ENCODE results near the gene ELMO2. TPM values are rescaled to one million over a fixed set of nuclear protein-coding genes. Genes with fewer than 3 reads are reported as not detected.

ELMO2 gene
- total RNA-seq, 1 experiment from 2014 or later = 28.4 TPM

DNA sequence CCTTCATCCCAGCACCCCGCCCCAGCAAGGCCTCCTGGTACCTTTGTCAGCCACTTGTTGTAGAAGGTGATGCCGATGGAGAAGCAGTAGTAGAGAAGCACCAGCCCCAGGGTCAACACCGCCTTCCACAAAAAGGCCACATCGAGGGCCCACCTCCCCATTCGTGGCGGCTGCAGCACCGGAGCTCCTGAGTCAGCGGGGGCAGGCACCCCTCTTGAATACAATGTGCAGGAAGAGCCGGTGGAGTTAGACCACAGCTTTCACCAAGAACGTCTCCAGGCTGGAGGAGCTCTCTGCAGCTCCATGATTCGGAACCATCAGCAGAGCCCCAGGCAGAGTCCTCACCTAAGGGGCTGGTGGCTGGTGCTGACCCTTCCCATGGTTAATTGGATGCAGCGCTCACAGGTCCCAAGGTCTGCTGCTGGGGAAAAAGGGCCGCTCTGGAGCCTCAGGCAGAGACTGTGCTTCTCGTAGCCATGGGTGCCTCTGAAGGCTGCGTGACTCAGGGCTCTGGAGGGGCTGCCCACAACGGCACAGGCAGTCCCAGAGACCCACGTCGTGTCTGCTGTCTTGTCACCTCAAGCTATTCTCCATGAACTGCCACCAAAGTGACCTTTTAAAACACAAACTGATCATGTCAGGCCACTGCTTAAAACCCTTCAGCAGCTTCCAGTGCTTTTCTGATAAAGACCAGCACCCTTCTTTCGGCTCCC is 47.9 kb downstream of the ELMO2 start (continued):
- TF ChIP-seq, protein P1, sequence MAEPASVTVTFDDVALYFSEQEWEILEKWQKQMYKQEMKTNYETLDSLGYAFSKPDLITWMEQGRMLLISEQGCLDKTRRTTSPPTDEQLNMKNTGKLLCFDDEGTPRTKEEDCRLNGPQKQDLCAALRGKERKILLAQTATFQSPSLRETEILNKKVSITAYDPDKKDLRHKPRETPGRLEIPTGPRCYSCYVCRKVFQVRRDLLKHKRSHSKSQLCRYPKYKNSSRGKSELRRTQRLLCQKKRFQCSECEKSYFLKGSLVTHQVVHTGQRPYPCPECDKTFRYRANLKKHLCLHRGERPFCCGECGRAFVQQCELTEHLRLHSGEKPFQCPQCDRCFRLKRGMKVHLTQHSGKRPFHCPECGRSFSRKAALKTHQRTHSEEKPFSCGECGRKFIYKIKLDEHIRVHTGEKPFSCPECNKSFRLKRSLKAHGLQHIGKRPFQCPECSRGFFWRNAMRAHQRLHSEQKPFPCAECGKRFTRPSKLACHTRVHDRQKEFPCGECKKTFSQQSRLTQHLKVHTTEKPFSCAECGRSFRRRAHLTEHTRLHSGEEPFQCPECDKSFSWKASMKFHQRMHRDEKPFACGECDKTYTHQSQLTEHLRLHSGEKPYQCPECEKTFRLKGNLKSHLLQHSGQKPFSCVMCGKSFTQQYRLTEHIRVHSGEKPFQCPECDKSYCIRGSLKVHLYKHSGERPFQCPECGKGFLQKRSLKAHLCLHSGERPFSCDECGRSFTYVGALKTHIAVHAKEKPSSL (CRISPR knock-in tag; conservative IDR thresholded peaks at IDR 0.05) = no peak
- TF ChIP-seq FOXJ3 (CRISPR knock-in tag; IDR thresholded peaks at IDR 0.05; ENCODE audit: borderline replicate concordance) = no peak
- TF ChIP-seq ZNF396 (CRISPR knock-in tag; IDR thresholded peaks at IDR 0.05; ENCODE audit: borderline replicate concordance) = no peak
- TF ChIP-seq, protein P2, sequence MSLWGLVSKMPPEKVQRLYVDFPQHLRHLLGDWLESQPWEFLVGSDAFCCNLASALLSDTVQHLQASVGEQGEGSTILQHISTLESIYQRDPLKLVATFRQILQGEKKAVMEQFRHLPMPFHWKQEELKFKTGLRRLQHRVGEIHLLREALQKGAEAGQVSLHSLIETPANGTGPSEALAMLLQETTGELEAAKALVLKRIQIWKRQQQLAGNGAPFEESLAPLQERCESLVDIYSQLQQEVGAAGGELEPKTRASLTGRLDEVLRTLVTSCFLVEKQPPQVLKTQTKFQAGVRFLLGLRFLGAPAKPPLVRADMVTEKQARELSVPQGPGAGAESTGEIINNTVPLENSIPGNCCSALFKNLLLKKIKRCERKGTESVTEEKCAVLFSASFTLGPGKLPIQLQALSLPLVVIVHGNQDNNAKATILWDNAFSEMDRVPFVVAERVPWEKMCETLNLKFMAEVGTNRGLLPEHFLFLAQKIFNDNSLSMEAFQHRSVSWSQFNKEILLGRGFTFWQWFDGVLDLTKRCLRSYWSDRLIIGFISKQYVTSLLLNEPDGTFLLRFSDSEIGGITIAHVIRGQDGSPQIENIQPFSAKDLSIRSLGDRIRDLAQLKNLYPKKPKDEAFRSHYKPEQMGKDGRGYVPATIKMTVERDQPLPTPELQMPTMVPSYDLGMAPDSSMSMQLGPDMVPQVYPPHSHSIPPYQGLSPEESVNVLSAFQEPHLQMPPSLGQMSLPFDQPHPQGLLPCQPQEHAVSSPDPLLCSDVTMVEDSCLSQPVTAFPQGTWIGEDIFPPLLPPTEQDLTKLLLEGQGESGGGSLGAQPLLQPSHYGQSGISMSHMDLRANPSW (CRISPR knock-in tag; conservative IDR thresholded peaks at IDR 0.05; ENCODE audit: low read depth) = no peak
- TF ChIP-seq CREM (CRISPR knock-in tag; IDR thresholded peaks at IDR 0.05) = no peak
- TF ChIP-seq, protein P3, sequence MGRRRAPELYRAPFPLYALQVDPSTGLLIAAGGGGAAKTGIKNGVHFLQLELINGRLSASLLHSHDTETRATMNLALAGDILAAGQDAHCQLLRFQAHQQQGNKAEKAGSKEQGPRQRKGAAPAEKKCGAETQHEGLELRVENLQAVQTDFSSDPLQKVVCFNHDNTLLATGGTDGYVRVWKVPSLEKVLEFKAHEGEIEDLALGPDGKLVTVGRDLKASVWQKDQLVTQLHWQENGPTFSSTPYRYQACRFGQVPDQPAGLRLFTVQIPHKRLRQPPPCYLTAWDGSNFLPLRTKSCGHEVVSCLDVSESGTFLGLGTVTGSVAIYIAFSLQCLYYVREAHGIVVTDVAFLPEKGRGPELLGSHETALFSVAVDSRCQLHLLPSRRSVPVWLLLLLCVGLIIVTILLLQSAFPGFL (CRISPR knock-in tag; IDR thresholded peaks at IDR 0.05; ENCODE audit: borderline replicate concordance) = no peak

DNA sequence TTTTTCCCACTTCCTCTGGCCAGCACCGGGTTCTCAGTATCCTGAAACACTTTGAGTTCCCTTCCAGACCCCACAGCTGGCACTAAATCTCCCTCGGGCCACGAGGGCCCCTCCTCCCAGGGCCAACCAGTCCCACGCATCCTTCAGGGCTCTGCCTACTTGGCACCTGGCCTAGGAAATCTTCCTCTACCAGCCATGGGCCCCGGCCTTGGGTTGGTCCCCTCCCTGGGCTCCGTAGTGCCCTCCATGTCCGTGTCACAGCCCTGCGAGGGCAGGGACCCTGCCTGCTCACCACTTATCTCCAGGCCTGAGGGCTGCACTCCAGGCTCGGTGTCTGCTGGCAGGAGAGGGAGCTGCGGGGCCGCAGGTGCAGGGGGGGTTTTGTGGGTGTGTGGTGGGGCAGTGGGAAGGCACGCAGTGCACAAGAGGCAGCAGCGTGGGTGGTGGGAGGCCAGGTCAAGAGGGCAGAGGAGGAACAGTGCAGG is 49.3 kb downstream of the ELMO2 start:
- Mint-ChIP-seq H3K4me3 (no peak overlapping the region), H3K4me1 (no peaks in the 10 kb centered on the region), H3K9me3 (no peaks in the 10 kb centered on the region), H3K27ac (no peak overlapping the region), H3K36me3 (peaks cover 8% of the 10 kb centered on the region), H3K27me3 (ENCODE audit: low read depth) (no peaks in the 10 kb centered on the region)
- DNase-seq (ENCODE audit: low spot score) = no peak
- POLR2A ChIA-PET = no interaction called here
- ATAC-seq = no peak
- no peak for TF ChIP-seq NFYB (CRISPR knock-in tag; conservative IDR thresholded peaks at IDR 0.05; ENCODE audit: low read depth)
- TF ChIP-seq MXD4 (CRISPR knock-in tag; IDR thresholded peaks at IDR 0.05; ENCODE audit: borderline replicate concordance) = no peak
- TF ChIP-seq, protein P4, sequence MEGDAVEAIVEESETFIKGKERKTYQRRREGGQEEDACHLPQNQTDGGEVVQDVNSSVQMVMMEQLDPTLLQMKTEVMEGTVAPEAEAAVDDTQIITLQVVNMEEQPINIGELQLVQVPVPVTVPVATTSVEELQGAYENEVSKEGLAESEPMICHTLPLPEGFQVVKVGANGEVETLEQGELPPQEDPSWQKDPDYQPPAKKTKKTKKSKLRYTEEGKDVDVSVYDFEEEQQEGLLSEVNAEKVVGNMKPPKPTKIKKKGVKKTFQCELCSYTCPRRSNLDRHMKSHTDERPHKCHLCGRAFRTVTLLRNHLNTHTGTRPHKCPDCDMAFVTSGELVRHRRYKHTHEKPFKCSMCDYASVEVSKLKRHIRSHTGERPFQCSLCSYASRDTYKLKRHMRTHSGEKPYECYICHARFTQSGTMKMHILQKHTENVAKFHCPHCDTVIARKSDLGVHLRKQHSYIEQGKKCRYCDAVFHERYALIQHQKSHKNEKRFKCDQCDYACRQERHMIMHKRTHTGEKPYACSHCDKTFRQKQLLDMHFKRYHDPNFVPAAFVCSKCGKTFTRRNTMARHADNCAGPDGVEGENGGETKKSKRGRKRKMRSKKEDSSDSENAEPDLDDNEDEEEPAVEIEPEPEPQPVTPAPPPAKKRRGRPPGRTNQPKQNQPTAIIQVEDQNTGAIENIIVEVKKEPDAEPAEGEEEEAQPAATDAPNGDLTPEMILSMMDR (IDR thresholded peaks at IDR 0.05) = no peak
- no peak for TF ChIP-seq CREB1 (CRISPR knock-in tag; IDR thresholded peaks at IDR 0.05)
- TF ChIP-seq NFATC4 (CRISPR knock-in tag; IDR thresholded peaks at IDR 0.05) = no peak
- TF ChIP-seq OVOL2 (CRISPR knock-in tag; IDR thresholded peaks at IDR 0.05; ENCODE audit: borderline replicate concordance) = no peak
- no peak for TF ChIP-seq FOXK1 (CRISPR knock-in tag; IDR thresholded peaks at IDR 0.05)
- TF ChIP-seq, protein P3 (CRISPR knock-in tag; IDR thresholded peaks at IDR 0.05; ENCODE audit: borderline replicate concordance) = no peak
- no peak for TF ChIP-seq TCF7 (CRISPR knock-in tag; IDR thresholded peaks at IDR 0.05; ENCODE audit: low read depth)
- TF ChIP-seq SP1 (CRISPR knock-in tag; conservative IDR thresholded peaks at IDR 0.05) = no peak
- no peak for TF ChIP-seq TEAD4 (CRISPR knock-in tag; IDR thresholded peaks at IDR 0.05)
- no peak for TF ChIP-seq MYBL2 (CRISPR knock-in tag; IDR thresholded peaks at IDR 0.05)
- TF ChIP-seq KAT7 (CRISPR knock-in tag; IDR thresholded peaks at IDR 0.05; ENCODE audit: borderline replicate concordance) = no peak
- TF ChIP-seq TEAD1 (CRISPR knock-in tag; IDR thresholded peaks at IDR 0.05) = no peak
- TF ChIP-seq, protein P5, sequence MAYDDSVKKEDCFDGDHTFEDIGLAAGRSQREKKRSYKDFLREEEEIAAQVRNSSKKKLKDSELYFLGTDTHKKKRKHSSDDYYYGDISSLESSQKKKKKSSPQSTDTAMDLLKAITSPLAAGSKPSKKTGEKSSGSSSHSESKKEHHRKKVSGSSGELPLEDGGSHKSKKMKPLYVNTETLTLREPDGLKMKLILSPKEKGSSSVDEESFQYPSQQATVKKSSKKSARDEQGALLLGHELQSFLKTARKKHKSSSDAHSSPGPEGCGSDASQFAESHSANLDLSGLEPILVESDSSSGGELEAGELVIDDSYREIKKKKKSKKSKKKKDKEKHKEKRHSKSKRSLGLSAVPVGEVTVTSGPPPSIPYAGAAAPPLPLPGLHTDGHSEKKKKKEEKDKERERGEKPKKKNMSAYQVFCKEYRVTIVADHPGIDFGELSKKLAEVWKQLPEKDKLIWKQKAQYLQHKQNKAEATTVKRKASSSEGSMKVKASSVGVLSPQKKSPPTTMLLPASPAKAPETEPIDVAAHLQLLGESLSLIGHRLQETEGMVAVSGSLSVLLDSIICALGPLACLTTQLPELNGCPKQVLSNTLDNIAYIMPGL (CRISPR knock-in tag; IDR thresholded peaks at IDR 0.05) = no peak
- no peak for TF ChIP-seq HMGA2 (CRISPR knock-in tag; IDR thresholded peaks at IDR 0.05)
- TF ChIP-seq, protein P6, sequence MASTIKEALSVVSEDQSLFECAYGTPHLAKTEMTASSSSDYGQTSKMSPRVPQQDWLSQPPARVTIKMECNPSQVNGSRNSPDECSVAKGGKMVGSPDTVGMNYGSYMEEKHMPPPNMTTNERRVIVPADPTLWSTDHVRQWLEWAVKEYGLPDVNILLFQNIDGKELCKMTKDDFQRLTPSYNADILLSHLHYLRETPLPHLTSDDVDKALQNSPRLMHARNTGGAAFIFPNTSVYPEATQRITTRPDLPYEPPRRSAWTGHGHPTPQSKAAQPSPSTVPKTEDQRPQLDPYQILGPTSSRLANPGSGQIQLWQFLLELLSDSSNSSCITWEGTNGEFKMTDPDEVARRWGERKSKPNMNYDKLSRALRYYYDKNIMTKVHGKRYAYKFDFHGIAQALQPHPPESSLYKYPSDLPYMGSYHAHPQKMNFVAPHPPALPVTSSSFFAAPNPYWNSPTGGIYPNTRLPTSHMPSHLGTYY (CRISPR knock-in tag; IDR thresholded peaks at IDR 0.05) = no peak
- CTCF ChIA-PET = interaction anchor here (2.0 kb wide), 2 partner anchors 8 to 229 kb away, joined by 7 to 10 read pairs; no protein-coding TSS in a partner anchor
